Measurements from ENCODE around the gene CTU1.

Gene CTU1

DNA sequence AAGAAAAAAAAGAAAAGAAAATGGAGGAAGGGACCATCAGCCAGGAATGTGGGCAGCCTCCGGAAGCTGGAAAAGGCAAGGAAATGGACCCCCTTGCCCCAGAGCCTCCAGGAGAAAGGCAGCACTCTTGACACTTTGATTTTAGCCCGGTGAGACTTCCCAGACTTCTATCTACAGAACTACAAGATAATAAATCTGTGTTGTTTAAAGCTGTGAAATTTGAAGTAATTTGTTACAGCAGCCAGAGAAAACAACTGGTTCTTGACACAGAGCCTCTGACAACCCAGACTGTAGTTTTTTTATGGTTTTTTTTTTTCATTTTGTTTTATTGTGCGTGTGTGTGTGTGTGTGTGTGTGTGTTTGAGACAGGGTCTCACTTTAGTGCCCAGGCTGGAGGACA is 7.6 kb downstream of the CTU1 start:
- Histone ChIP-seq H3K4me3 (ENCODE audit: insufficient read depth in 1 of 2, low read depth in 1 of 2, low read length in 2 of 2) (no peak overlapping the region), H2AFZ (ENCODE audit: low read depth, low read length) (no peak overlapping the region), H3K36me3 (ENCODE audit: control insufficient read depth in 1 of 2, insufficient read depth in 2 of 2, low read depth in 1 of 2, low read length in 2 of 2) (peaks cover 50 to 58% of the 10 kb centered on the region in 2 experiments), H2BK15ac (ENCODE audit: low read depth, poor library complexity, severe bottlenecking) (no peak overlapping the region), H3K27ac (ENCODE audit: low read length, poor library complexity, severe bottlenecking) (no peak overlapping the region), H2BK12ac (ENCODE audit: low read length in 2 of 2) (no peak overlapping the region), H3K79me1 (replicated peaks; ENCODE audit: low read length, poor library complexity, severe bottlenecking) (peaks cover 41% of the 10 kb centered on the region), H3K27me3 (ENCODE audit: control insufficient read depth in 1 of 2, insufficient read depth in 1 of 2, low read length in 2 of 2) (no peaks in the 10 kb centered on the region), H3K23ac (ENCODE audit: low read length in 2 of 2) (no peak overlapping the region), H4K91ac (ENCODE audit: low read length) (no peak overlapping the region), H3K4me2 (ENCODE audit: low read length, poor library complexity, severe bottlenecking) (no peak overlapping the region), H3K18ac (ENCODE audit: low read depth in 1 of 2, low read length in 2 of 2) (no peak overlapping the region), H3K4me1 (ENCODE audit: control insufficient read depth, insufficient read depth, low read depth, low read length) (no peaks in the 10 kb centered on the region), H4K8ac (ENCODE audit: low read length) (no peak overlapping the region), H3K9ac (ENCODE audit: low read length) (no peak overlapping the region), H2BK120ac (ENCODE audit: low read depth, low read length) (no peak overlapping the region), H3K9me3 (ENCODE audit: control insufficient read depth, low read length) (no peaks in the 10 kb centered on the region), H3K14ac (ENCODE audit: low read length in 2 of 2) (no peak overlapping the region), H2AK5ac (ENCODE audit: low read length, severe bottlenecking) (no peak overlapping the region), H2BK5ac (ENCODE audit: low read depth, low read length, poor library complexity, severe bottlenecking) (no peak overlapping the region), H3K4ac (ENCODE audit: low read depth in 1 of 2, low read length in 2 of 2) (no peak overlapping the region)
- 44% methylated on average over 1 of the region's 3 CpGs for WGBS
- no peak for DNase-seq

DNA sequence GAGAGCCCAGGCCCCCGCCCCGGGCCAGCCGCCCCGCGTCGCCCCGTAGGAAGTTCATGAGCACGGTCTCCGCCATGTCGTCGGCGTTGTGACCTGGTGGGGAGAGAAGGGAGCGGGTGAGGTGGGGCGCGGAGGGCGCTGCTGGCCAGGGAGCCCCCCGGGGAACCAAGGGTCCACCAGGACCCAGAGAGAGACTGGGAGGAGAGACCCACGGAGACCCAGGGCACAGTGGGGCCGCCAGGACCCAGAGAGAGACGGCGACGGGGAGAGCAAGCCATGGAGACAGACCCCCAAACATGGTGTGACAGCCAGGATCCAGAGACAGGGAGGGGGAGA is 9.2 kb downstream of the CTU1 start:
- Histone ChIP-seq H3K9me3 (ENCODE audit: control insufficient read depth, low read length) (no peaks in the 10 kb centered on the region), H3K79me1 (replicated peaks; ENCODE audit: low read length, poor library complexity, severe bottlenecking) (peaks cover 28% of the 10 kb centered on the region), H2BK12ac (ENCODE audit: low read length in 2 of 2) (no peak overlapping the region), H3K9ac (ENCODE audit: low read length) (no peak overlapping the region), H4K91ac (ENCODE audit: low read length) (no peak overlapping the region), H2BK15ac (ENCODE audit: low read depth, poor library complexity, severe bottlenecking) (no peak overlapping the region), H3K18ac (ENCODE audit: low read depth in 1 of 2, low read length in 2 of 2) (no peak overlapping the region), H3K23ac (ENCODE audit: low read length in 2 of 2) (no peak overlapping the region), H2AFZ (ENCODE audit: low read depth, low read length) (no peak overlapping the region), H3K27me3 (ENCODE audit: control insufficient read depth in 1 of 2, insufficient read depth in 1 of 2, low read length in 2 of 2) (no peaks in the 10 kb centered on the region), H4K8ac (ENCODE audit: low read length) (no peak overlapping the region), H2BK5ac (ENCODE audit: low read depth, low read length, poor library complexity, severe bottlenecking) (no peak overlapping the region), H2AK5ac (ENCODE audit: low read length, severe bottlenecking) (no peak overlapping the region), H2BK120ac (ENCODE audit: low read depth, low read length) (no peak overlapping the region), H3K4ac (ENCODE audit: low read depth in 1 of 2, low read length in 2 of 2) (no peak overlapping the region), H3K4me1 (ENCODE audit: control insufficient read depth, insufficient read depth, low read depth, low read length) (peaks cover under 1% of the 10 kb centered on the region), H3K27ac (ENCODE audit: low read length, poor library complexity, severe bottlenecking) (no peak overlapping the region), H3K14ac (ENCODE audit: low read length in 2 of 2) (no peak overlapping the region), H3K4me2 (ENCODE audit: low read length, poor library complexity, severe bottlenecking) (no peak overlapping the region), H3K4me3 (ENCODE audit: insufficient read depth in 1 of 2, low read depth in 1 of 2, low read length in 2 of 2) (no peak overlapping the region), H3K36me3 (ENCODE audit: control insufficient read depth in 1 of 2, insufficient read depth in 2 of 2, low read depth in 1 of 2, low read length in 2 of 2) (peaks cover 42 to 54% of the 10 kb centered on the region in 2 experiments)
- DNase-seq = no peak
- WGBS = 98% methylated on average over 21 of the region's 22 CpGs

DNA sequence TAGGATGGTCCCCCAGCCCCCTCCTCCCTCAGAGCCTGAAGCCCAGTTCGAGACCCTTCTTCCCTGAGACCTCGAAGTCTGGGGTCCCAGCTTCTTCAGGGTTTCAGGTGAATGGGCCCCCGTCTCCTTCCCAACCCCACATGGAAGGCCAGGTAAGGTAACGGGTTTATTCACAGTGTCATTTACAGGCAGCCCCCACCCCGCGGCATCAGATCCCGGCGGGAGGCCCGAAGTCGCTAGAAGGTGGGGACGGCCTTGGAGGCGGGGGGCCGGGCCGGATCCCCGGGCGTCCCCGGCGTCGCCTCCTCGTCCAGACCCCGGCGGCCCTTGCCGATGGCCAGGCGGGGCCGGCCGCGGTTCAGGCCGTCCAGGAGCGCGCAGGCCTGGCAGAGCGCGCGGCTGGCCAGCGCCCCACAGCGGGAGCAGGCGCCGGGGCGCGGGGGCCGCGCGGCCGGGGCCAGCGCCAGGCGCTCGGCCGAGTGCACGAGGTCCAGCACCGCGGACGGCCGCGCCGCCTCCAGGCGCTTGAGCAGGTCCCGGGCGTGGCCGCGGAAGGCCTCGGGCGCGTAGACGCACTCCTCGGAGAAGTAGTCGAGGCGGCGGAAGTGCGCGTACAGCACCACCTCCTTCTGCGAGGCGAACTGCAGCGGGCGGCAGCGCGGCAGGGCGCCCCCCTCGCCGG is 9.7 kb downstream of the CTU1 start:
- DNase-seq = no peak
- no peak overlapping the region for H2BK120ac ChIP-seq (ENCODE audit: low read depth, low read length)
- peaks cover 4% of the 10 kb centered on the region for H3K4me1 ChIP-seq (ENCODE audit: control insufficient read depth, insufficient read depth, low read depth, low read length)
- no peak overlapping the region for H2BK12ac ChIP-seq (ENCODE audit: low read length in 2 of 2)
- no peak overlapping the region for H3K27ac ChIP-seq (ENCODE audit: low read length, poor library complexity, severe bottlenecking)
- no peak overlapping the region for H3K18ac ChIP-seq (ENCODE audit: low read depth in 1 of 2, low read length in 2 of 2)
- no peak overlapping the region for H2AFZ ChIP-seq (ENCODE audit: low read depth, low read length)
- H3K4me3 ChIP-seq (ENCODE audit: insufficient read depth in 1 of 2, low read depth in 1 of 2, low read length in 2 of 2) = no peak overlapping the region
- H3K79me1 ChIP-seq (replicated peaks; ENCODE audit: low read length, poor library complexity, severe bottlenecking) = peaks cover 24% of the 10 kb centered on the region
- H4K91ac ChIP-seq (ENCODE audit: low read length) = no peak overlapping the region
- no peak overlapping the region for H4K8ac ChIP-seq (ENCODE audit: low read length)
- 99% methylated on average over 57 of the region's 78 CpGs for WGBS
- H3K36me3 ChIP-seq (ENCODE audit: control insufficient read depth in 1 of 2, insufficient read depth in 2 of 2, low read depth in 1 of 2, low read length in 2 of 2) = peaks cover 38 to 49% of the 10 kb centered on the region in 2 experiments
- H3K23ac ChIP-seq (ENCODE audit: low read length in 2 of 2) = no peak overlapping the region
- no peak overlapping the region for H2BK15ac ChIP-seq (ENCODE audit: low read depth, poor library complexity, severe bottlenecking)
- no peak overlapping the region for H2BK5ac ChIP-seq (ENCODE audit: low read depth, low read length, poor library complexity, severe bottlenecking)
- no peak overlapping the region for H3K4me2 ChIP-seq (ENCODE audit: low read length, poor library complexity, severe bottlenecking)
- no peaks in the 10 kb centered on the region for H3K9me3 ChIP-seq (ENCODE audit: control insufficient read depth, low read length)
- H3K27me3 ChIP-seq (ENCODE audit: control insufficient read depth in 1 of 2, insufficient read depth in 1 of 2, low read length in 2 of 2) = no peaks in the 10 kb centered on the region
- no peak overlapping the region for H3K4ac ChIP-seq (ENCODE audit: low read depth in 1 of 2, low read length in 2 of 2)
- H3K9ac ChIP-seq (ENCODE audit: low read length) = no peak overlapping the region
- H3K14ac ChIP-seq (ENCODE audit: low read length in 2 of 2) = no peak overlapping the region
- no peak overlapping the region for H2AK5ac ChIP-seq (ENCODE audit: low read length, severe bottlenecking)

DNA sequence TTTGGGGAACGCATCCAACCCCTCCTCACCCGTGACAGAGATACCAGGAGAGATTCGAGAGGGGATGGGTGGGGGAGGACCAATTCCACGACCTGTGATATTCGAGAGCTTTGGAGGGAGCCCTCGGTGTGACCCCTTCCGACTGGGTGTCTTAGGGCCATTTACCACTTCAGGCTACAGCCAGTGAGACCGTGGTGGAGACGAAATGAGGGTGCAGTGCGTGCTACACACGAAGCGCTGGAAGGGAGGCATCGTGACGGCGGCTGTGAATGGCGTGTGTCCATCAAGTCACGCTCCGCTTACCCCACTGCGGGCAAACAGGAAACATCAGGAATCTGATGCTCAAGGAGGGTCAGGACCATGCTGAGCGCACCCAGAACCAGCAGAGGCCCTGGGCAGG is 10.4 kb downstream of the CTU1 start:
- H3K9me3 ChIP-seq (ENCODE audit: control insufficient read depth, low read length) = no peaks in the 10 kb centered on the region
- no peak overlapping the region for H2BK15ac ChIP-seq (ENCODE audit: low read depth, poor library complexity, severe bottlenecking)
- peaks cover 4% of the 10 kb centered on the region for H3K4me1 ChIP-seq (ENCODE audit: control insufficient read depth, insufficient read depth, low read depth, low read length)
- no peak overlapping the region for H3K18ac ChIP-seq (ENCODE audit: low read depth in 1 of 2, low read length in 2 of 2)
- H2BK5ac ChIP-seq (ENCODE audit: low read depth, low read length, poor library complexity, severe bottlenecking) = no peak overlapping the region
- no peaks in the 10 kb centered on the region for H3K27me3 ChIP-seq (ENCODE audit: control insufficient read depth in 1 of 2, insufficient read depth in 1 of 2, low read length in 2 of 2)
- H4K91ac ChIP-seq (ENCODE audit: low read length) = no peak overlapping the region
- H2BK120ac ChIP-seq (ENCODE audit: low read depth, low read length) = no peak overlapping the region
- H3K14ac ChIP-seq (ENCODE audit: low read length in 2 of 2) = no peak overlapping the region
- no peak overlapping the region for H3K4me3 ChIP-seq (ENCODE audit: insufficient read depth in 1 of 2, low read depth in 1 of 2, low read length in 2 of 2)
- 95% methylated on average over 19 of the region's 20 CpGs for WGBS
- H2BK12ac ChIP-seq (ENCODE audit: low read length in 2 of 2) = peak overlapping the region in 1 of 2 experiments; percentile 6
- no peak overlapping the region for H3K4ac ChIP-seq (ENCODE audit: low read depth in 1 of 2, low read length in 2 of 2)
- no peak overlapping the region for H3K9ac ChIP-seq (ENCODE audit: low read length)
- no peak overlapping the region for H4K8ac ChIP-seq (ENCODE audit: low read length)
- H3K79me1 ChIP-seq (replicated peaks; ENCODE audit: low read length, poor library complexity, severe bottlenecking) = peaks cover 24% of the 10 kb centered on the region
- no peak for DNase-seq
- H3K23ac ChIP-seq (ENCODE audit: low read length in 2 of 2) = no peak overlapping the region
- no peak overlapping the region for H3K27ac ChIP-seq (ENCODE audit: low read length, poor library complexity, severe bottlenecking)
- no peak overlapping the region for H3K4me2 ChIP-seq (ENCODE audit: low read length, poor library complexity, severe bottlenecking)
- no peak overlapping the region for H2AK5ac ChIP-seq (ENCODE audit: low read length, severe bottlenecking)
- H2AFZ ChIP-seq (ENCODE audit: low read depth, low read length) = no peak overlapping the region
- H3K36me3 ChIP-seq (ENCODE audit: control insufficient read depth in 1 of 2, insufficient read depth in 2 of 2, low read depth in 1 of 2, low read length in 2 of 2) = peaks cover 38 to 41% of the 10 kb centered on the region in 2 experiments

All from mesenchymal stem cell (in vitro differentiated cells and primary cell).